GM19455 (cell line): Measurements from ENCODE around the gene MGAT5B.
"Not testable (repeated sequence)": the region's sequence is repeated elsewhere in the genome, so short reads cannot be mapped to it uniquely, and the experiment has no call there.

Experiments
- ATAC-seq: cut with Tn5 transposase; IDR thresholded peaks from one replicate; pipeline ENCODE4 v1.9.1; 2021; ENCODE audit not compliant: unreplicated experiment

MGAT5B gene

GRCh38 chr17:76969598-76970172 is 101.5 kb downstream of the MGAT5B start:
- no peak for ATAC-seq

DNA sequence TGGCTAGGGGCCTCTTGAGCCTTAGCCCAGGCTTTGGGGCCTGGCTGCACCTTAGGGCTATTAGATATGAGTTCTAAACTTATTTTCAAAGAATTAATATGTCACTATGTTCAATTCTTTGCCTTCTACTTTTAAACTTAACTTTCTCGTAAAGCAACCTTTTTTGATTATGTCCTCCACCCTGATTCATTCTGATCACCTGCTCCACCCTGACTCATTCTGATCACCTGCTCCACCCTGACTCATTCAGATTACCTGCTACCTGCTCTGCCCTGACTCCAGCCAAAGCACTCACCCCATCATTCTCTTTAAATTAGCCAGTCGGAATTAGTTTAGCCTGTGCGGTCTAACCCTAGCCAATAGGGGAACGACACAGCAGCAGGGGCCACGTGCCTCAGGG is 102.0 kb downstream of the MGAT5B start:
- not testable (repeated sequence) for ATAC-seq

- ATAC-seq = no peak
These were observed 103.9 kb downstream of the MGAT5B start for GRCh38 chr17:76972046-76972641.

DNA sequence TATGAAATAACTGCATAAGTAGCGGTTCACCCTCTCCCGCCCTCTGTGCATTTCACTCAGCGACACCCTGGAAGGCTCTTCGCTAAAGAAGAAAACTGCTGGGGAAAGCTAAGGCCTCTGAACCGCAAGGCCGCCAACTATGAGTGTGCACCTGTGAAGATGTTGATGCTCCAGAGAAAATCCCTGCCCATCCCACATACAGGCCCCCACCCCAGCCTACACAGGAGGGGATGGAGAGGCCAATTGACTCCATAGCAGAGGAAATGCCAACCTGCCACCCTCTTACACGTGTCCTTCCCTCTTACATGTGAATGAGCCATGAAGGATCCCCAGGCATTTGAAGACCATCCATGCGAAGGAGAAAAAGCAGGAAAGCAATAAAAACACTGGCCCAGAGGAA is 104.8 kb downstream of the MGAT5B start:
- ATAC-seq = no peak

- ATAC-seq = no peak
These were observed 106.5 kb downstream of the MGAT5B start for GRCh38 chr17:76974721-76975120.

DNA sequence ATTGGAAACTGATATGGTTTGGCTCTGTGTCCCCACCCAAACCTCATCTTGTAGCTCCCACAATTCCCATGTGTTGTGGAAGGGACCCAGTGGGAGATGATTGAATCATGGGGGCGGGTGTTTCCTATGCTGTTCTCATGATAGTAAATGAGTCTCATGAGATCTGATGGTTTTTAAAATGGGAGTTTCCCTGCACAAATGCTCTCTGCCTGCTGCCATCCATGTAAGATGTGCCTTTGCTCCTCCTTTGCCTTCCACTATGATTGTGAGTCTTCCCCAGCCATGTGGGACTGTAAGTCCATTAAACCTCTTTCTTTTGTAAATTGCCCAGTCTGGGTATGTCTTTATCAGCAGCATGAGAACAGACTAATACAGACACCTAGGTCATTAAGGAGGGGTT is 109.8 kb downstream of the MGAT5B start:
- ATAC-seq = not testable (repeated sequence)

DNA sequence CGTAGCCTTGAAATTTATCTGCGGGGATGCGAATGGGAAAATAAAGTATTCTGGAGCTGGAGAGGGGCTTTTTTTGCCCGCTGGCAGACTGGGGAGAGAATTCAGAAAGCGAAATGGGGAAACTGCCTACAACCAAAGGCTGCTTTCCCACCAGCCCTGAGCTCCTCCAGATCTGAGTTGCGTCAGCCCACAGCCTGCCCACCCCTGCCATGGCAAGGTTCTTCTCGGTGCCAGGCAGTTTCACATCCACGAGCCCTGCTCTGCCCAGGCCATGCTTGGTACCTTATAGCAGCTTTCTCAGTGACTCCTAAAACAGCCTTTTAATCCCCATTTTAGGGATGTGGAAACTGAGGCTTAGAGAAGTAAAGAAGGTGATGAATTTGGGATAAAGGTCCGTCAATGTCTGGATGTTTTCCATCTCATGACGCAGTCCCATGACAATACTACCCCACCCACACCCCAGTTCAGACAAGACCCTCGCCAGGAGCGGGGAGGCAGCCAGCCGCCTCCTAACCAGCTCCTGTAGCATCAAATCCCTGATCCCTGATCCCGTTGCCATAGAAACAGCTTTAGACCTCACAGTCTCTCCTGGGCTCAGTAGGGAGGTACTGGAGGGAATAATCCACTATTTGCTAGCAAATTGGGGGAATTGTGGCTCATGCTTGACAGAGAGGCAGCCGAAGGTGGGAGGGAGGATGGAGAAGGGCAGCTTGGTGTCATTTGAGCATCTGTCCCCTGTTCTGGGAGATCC is 113.5 kb downstream of the MGAT5B start:
- ATAC-seq = no peak

- no peak for ATAC-seq
These were observed 114.3 kb downstream of the MGAT5B start for GRCh38 chr17:76982408-76983074.

GRCh38 chr17:76983075-76983775 is 115.0 kb downstream of the MGAT5B start:
- ATAC-seq = no peak

DNA sequence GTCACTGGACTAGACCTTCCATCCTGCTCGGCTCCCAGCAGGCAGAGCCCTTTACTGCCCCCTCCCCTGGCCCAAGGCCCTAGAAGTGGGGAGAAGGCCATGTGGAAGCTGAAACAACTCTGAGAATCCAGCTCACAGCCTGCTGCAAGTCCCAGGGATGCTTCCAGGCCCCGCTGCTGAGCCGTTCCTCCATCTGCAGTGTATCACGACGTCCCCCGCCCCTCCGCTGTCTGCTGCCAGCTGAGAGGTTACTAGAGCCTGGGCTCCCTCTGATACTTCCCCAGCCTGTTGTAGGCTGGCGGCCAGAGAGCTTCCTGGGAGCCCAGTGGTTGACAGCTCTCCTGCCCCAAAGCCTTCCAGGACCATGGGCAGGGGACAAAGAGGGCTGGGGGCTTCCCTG is 118.2 kb downstream of the MGAT5B start:
- ATAC-seq = no peak

DNA sequence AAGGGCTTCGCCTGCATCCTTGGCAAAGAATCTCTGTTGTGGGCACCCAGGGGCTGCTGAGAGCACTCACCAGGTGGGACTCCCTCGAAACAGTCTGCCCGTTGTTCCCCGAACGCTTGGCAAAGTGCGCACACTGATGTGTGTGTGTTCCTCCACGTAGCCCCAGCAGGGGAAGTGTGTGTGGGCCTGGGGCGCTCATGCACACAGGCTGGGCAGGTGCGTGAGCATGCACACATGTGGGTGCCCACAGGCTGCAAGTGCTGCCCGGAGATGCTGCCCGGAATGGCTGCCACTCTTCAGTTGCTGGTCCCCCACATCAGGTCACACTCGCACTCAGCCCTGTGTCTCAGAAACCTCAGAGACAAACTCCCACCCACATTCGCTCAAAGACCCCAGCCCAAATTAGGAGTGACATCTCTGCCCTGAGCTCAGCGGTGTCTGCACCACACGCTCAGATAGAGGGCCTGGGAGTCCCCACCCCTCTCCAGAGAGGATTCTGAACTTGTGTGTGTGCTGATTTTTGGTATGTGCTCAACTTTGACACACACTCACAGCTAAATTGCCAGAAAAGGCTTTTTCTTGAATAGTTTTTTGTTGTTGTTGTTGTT is 119.4 kb downstream of the MGAT5B start:
- no peak for ATAC-seq

GRCh38 chr17:76988796-76989195 is 120.6 kb downstream of the MGAT5B start:
- ATAC-seq = no peak

DNA sequence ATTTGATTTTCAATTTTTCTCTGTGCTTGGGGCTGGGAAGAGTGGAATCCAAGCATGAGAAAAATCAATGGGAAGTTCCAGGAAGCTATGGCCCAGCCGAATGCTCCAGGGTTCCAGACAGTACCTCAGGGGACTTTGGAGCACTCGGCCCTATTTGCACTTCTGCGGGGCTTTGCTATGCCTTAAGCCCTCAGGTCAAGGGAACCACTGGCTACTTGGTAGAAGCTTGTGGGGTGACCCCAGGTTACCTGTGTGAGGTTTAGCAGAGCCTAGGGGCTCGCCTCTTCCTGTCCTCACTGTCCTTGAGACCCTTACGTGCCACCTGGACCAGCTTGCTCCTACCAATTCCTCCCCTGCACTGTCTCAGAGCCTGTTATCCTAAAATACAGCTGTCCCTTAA is 121.3 kb downstream of the MGAT5B start:
- ATAC-seq = no peak

GRCh38 chr17:76992891-76993290 is 124.7 kb downstream of the MGAT5B start:
- no peak for ATAC-seq

DNA sequence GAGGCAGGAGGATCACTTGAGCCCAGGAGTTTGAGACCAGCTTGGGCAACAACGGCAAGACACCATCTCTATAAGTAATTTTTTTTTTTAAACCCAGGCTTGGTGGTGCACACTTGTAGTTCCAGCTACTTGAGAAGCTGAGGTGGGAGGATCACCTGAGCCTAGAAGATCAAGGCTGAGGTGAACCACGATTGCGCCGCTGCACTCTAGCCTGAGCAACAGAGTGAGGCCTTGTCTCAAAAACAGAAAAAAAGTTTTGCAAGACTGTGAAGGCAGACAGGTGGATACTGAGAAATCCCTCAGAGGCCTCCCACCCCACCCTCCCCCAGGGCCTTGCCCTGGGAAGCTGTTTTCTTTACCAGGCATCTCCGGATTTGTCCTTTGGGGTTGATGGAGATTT is 125.4 kb downstream of the MGAT5B start:
- no peak for ATAC-seq

- ATAC-seq = no peak
These were observed 126.0 kb downstream of the MGAT5B start for GRCh38 chr17:76994237-76994637.

DNA sequence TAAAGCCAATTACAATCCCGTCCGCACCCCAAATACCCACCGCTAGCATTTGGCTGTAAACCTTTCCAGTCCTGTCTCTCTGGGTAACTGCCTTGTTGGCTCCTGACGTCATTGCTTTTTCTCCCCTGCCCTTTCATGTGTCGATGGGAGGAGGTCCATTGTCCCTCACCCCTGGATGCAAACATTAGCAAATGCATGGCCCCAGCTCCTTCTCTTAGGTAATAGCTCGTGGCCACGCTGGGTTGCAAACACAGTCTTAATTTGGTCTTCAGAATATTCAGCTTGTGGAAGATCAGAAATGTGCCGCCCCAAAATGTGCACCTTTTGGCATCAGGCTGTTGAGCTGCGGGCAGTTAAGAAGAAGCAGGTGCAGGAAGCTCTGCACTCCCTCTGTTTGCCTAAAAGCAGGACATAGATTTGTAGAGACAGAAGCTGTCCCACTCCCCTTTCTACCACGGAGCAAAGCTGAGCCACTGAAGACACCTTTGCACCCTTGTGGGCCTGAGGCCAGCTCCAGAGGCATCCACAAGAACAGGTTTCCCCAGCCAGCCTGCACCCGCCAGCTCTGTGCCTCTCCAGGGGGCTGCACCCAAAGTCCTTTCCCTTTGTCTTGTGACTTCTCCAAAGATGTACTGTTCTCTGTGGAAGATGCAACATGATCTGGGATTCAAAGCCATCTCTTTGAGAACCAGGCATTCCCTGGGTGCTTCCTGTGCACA is 127.3 kb downstream of the MGAT5B start:
- no peak for ATAC-seq

GRCh38 chr17:76996741-76997694 is 128.8 kb downstream of the MGAT5B start:
- no peak for ATAC-seq

DNA sequence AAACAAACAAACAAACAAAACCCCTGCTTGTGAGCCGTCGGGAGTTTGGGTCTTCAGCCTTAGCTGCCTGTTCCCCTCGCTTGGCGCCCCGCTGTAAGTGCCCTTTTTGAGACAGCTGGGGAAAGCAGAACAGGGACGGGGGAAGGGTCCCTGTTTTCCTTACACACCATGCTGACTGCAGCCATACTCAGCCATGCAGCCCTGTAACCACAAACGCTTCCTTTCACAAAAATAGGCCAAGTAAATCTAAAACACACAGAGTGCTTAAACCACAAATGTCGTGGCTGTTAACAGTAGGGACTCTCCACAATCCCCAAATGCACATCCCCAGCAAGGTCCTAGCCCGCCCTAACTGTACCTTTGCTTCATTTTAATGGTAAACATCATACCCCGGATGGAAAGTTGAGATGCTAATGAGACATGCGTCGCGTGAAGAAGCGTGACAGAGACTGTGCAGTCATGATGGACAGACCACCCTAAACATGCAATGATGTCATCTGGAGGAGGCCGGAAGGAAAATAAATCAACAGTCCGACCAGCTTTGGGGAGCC is 129.9 kb downstream of the MGAT5B start:
- ATAC-seq = no peak
